ENCODE data around the gene EPB41L3.

- TF ChIP-seq POLR2A (IDR thresholded peaks at IDR 0.05) = no peak
- no peak for TF ChIP-seq CTCF (IDR thresholded peaks at IDR 0.05)
Measured at GRCh38 chr18:5467671-5468070, 76.1 kb downstream of the EPB41L3 start.

Measured in esophagus squamous epithelium (tissue), 4 donors.